Right lobe of liver (tissue), 4 donors: ENCODE data around the gene PRR20G.

Experiments
- CTCF ChIP-seq, 4 donors: fragments of 200-600 bp in 3 of 4; fragments of 450-650 bp in 1 of 4; IDR thresholded peaks; one replicate each; pipeline versions ENCODE4 v1.5.1 to v1.8.0; 2016 to 2022; ENCODE audit warnings: antibody characterized with exemption in 4 of 4, mild to moderate bottlenecking in 2 of 4
- POLR2A ChIP-seq: fragments of 450-650 bp; IDR thresholded peaks from one replicate; pipeline ENCODE4 v1.6.1; 2017; ENCODE audit warnings: antibody characterized with exemption, mild to moderate bottlenecking
- donor health status: DM: no; HTN: no; CAD: no.
- donor health status: DM: no; HTN: no; CAD: no.
- donor health status: DM: no; HTN: yes; CAD: no.

DNA sequence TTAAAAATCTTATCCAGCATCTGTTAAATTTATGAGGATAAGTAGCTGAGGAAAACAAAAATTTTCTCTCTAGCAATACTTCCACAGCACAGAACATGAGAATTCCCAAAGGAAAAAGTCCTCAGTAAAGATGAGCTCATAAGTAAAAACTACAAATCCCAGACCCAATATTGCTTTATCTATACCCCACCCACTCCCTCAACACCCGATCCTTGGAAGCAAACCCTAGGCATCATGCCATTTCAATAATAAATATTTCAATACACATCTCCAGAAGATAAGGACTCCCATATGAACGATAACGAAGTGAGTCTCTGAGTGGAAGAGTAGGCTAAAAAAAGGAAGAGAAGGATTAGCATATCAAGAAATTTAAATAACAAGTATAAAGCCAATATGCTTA, 8.3 kb upstream of the PRR20G start:
- no peak for TF ChIP-seq CTCF (IDR thresholded peaks at IDR 0.05)
- TF ChIP-seq POLR2A: no peak
